Esophagus muscularis mucosa (tissue), 4 donors: ENCODE measurements around the gene GPATCH4.

Experiments used
- EP300 ChIP-seq: sonication (generic); formaldehyde crosslinking; IDR thresholded peaks from one replicate; pipeline ENCODE4 v1.6.1; 2017; ENCODE audit warnings: antibody characterized with exemption
- POLR2A ChIP-seq: fragments of 450-650 bp; IDR thresholded peaks from one replicate; pipeline ENCODE4 v1.6.1; 2017; ENCODE audit warnings: antibody characterized with exemption, moderate library complexity, mild to moderate bottlenecking, low read depth
- POLR2AphosphoS5 ChIP-seq, 2 donors: sonication (generic); formaldehyde crosslinking; IDR thresholded peaks; one replicate each; pipeline ENCODE4 v1.6.1; 2017; ENCODE audit warnings: antibody characterized with exemption in 2 of 2
- TF ChIP-seq, protein P1 (sequence below), 3 experiments: fragments of 200-600 bp in 2 of 3; fragments of 450-650 bp in 1 of 3; sonication (generic) in 2 of 3; IDR thresholded peaks; one replicate each; pipeline ENCODE4 v1.5.1; 2017 to 2019; ENCODE audit warnings: antibody characterized with exemption in 3 of 3, mild to moderate bottlenecking in 2 of 3, moderate library complexity in 1 of 3

DNA sequence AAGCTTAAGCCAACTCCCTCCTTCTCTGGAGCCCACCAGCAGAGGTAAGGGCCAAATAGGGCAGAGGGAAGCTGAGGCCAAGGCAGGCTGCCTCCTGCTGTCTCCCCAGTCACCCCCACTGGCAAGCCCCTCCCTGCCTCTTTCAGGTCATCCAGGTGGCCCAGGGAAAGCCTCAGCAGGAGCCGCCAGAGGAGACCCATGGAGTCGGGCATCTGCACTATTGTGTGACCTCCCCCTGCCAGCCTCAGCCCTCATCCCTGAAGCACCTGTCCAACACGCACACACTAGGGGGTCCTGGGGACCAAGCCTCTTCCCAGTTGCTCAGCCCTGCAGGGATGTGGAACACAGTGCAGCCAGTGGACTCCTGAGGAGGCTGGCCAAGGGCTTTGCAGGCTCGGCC lies 15.0 kb downstream of the GPATCH4 start:
- TF ChIP-seq, protein P1, sequence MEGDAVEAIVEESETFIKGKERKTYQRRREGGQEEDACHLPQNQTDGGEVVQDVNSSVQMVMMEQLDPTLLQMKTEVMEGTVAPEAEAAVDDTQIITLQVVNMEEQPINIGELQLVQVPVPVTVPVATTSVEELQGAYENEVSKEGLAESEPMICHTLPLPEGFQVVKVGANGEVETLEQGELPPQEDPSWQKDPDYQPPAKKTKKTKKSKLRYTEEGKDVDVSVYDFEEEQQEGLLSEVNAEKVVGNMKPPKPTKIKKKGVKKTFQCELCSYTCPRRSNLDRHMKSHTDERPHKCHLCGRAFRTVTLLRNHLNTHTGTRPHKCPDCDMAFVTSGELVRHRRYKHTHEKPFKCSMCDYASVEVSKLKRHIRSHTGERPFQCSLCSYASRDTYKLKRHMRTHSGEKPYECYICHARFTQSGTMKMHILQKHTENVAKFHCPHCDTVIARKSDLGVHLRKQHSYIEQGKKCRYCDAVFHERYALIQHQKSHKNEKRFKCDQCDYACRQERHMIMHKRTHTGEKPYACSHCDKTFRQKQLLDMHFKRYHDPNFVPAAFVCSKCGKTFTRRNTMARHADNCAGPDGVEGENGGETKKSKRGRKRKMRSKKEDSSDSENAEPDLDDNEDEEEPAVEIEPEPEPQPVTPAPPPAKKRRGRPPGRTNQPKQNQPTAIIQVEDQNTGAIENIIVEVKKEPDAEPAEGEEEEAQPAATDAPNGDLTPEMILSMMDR (IDR thresholded peaks at IDR 0.05), result no peak
- no peak for TF ChIP-seq EP300
- TF ChIP-seq POLR2AphosphoS5 (IDR thresholded peaks at IDR 0.05), result no peak
- TF ChIP-seq POLR2A, result no peak
